NCI-H460 (cell line): ENCODE results near the gene PLA2G2C. TPM values are rescaled to one million over a fixed set of nuclear protein-coding genes. Genes with fewer than 3 reads are reported as not detected.
"Not testable (repeated sequence)": the region's sequence is repeated elsewhere in the genome, so short reads cannot be mapped to it uniquely, and the experiment has no call there.

ENCODE experiments used
- DNase-seq: peaks from one replicate; pipeline ENCODE4 v3.0.0-alpha.2; 2016; ENCODE audit warnings: low read depth; ENCODE audit errors: extremely low read depth
- polyA plus RNA-seq: library from polyadenylated mRNA; depleted of rRNA; stranded (reverse); fragments of >200 nt; gene quantifications from 2 replicates; pipeline ENCODE4 v1.2.3, GENCODE V29; 2014; cell fraction: nucleus; rRNA removed
- total RNA-seq: library from RNA; depleted of rRNA; stranded (reverse); fragments of >200 nt; shearing (Covaris generic); gene quantifications from 2 replicates; pipeline ENCODE4 v1.2.3, GENCODE V29; 2014; rRNA removed

The PLA2G2C gene, protein sequence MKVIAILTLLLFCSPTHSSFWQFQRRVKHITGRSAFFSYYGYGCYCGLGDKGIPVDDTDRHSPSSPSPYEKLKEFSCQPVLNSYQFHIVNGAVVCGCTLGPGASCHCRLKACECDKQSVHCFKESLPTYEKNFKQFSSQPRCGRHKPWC
- not detected in 2 replicates for total RNA-seq
- polyA plus RNA-seq: not detected in 2 replicates

DNA sequence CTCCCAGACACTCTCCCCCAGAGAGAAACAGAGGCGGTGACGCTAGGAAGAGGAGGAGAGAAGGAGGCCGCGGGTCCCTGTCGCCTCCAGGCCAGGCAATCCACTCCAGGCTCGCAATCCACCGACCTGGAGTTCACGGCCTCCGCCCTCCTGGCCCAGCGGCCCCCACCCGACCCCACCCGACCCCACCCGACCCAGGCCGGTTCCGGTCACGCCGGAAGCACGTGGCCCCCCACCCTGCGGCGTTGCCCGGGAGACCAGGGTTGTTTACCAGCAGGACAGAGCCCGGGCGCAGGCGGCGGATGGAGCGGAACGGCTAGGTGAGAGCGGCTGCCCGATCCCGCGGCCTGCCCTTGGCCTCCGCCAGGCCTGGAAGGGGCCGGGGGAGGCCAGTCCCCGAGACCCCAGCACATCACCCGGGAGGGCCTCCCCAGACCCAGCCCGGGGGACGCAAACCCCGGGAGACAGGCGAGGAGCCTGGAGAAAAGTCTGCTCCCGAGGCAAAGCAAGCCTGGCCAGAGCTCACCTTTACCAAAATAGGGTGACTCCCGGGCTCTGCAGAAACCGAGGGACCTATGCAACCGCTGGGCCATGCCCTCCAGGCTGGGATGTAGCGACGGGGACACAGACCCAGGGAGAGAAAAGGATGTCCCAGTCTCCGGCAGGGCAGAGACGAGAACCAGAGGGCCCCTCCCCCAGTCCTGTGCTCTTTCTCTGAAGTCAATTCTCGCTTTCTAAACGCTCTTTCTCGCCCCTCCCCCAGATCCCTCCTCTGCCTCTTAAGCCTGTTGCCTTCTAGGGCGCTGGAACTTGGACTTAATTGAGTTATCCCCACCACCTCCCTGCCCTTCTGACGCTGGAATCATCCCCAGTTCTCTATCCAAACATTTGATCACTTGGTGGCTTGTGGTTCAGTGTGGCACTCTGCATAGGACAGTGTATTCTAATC lies at the start of gene PLA2G2C, which contains the start of gene UBXN10:
Gene PLA2G2C (minus strand): TSS at position 685 of the 949 bp plus-strand sequence. CDS start 9,155 bp downstream, outside the sequence.
Gene UBXN10 (plus strand): TSS at position 263 of the 949 bp plus-strand sequence. CDS start 4,466 bp downstream, outside the sequence.
- no peak for DNase-seq

DNA sequence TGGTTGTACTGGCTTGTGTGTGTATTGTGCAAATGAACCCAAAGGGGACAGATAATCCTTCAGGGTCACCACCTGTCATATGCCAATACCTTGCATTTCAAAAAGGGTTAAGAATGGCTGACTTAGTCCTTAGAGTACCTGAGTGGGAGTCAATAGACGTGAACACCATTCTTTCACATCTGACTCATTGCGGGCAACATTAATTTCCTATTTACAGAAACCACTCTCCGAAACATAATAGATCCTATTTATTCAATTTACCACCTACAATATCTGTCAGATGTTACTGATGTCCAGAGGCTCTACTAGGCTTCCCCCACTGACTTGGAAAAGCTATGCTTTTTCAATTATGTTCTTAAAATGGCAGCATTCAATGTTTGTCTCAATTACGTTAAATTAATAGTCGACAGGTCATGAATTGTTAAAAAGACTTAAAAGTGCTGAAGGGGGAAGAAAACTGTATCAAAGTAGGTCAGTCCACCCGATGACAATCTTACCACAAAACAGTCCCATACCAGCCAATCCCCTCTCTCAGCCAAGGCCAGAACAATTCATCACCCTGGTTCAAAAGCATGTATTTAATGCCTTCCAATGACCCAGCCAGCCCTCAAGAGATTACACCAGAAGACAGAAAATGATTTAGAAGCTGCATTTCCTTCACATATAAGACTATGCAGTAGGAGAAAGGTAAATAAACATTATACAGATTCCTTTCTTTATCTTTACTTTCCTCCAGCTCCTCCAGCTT lies 48.6 kb upstream of the PLA2G2C start:
- DNase-seq: no peak

DNA sequence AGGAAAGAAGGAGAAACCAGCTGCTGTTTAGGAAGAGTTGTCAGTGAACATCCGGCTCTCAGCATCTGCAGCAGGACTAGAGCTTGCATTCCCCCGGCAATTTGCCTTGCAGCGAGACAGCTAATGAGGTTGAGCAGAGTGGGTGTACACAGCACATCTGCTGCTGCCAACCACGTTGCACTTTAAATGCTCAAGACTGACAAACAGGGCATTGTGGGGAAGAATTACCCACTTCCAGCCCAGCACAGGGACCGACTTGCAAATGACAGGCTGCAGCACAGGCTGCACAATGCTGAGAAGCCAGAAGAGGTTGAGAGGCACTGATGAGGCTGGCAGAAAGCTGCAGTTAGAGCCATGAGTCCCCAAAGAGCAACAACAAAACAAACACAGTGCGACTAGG lies 47.5 kb upstream of the PLA2G2C start:
- DNase-seq: no peak

DNA sequence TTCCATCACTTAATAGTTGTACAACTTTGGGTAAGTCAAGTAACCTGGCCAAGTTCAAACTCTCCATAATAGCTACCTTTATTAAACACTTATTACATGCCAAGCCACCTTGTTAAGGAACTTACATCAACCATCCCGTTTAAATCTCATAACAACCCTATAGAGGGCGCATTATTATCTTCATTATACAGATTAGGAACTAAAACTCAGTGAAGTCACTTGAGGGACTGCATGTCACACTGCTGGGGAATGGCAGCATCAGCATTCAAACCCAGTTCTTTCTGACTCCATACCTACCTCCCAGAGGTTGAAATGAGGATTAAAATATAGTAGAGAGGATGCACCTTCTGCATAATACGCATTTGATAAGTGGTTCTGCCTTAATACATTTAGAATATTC lies 47.1 kb upstream of the PLA2G2C start:
- DNase-seq: no peak

DNA sequence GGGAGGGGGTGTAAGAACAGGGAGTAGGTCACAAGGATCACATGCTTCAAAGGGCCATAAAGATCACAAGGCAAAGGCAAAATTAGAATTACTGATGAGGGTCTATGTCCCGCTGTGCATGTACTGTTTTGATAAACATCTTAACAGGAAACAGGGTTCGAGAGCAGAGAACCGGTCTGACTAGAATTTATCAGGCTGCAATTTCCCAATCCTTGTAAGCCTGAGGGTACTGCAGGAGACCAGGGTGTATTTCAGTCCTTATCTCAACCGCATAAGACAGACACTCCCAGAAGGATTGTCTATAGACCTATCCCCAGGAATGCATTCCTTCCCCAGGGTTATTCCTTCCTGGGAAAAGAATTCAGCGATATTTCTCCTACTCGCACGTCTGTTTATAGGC lies 46.2 kb upstream of the PLA2G2C start:
- not testable (repeated sequence) for DNase-seq

DNA sequence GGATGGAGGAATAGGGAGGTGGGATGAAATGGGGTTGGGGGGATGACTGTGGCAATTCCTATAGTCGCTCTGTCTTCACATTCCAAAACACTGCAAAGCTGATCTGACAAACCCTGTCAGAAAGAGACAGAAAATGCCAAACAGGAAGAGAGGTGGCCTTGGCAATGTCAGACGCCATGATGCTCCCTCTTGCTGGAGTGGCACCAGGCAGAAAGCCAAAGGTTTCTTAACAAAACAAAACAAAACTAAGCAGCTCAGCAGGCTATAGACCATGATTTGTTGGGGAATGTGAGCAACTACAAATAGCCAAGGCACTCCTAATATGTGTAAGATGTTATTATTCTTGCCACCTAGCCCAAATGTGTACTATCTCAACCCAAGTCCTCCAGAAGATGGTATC lies 42.9 kb upstream of the PLA2G2C start:
- DNase-seq: no peak

DNA sequence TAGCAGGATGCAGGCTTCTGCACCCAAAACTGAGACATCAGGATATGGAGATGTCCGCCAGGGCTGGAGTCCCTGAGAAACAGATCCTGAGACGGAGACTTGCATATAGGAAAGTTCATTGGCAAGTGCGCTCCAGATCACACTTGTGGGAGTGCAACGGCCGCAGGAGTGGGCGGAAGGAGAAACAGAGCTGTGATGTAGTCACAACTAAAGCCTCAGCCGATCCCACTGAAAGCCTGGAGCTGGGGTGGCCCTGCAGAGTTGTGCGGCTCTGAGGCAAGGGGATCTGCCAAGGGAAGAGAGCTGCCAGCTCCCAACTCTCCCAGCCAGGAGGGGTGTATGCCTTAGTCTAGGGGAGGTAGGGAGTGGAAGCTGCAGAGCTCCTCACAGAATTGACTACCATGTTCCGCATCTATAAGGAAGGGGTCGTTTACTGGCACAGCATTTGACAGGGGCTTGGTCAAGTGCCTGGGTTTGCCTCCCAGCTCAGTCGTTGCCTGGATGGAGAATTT lies 42.1 kb upstream of the PLA2G2C start:
- no peak for DNase-seq

DNA sequence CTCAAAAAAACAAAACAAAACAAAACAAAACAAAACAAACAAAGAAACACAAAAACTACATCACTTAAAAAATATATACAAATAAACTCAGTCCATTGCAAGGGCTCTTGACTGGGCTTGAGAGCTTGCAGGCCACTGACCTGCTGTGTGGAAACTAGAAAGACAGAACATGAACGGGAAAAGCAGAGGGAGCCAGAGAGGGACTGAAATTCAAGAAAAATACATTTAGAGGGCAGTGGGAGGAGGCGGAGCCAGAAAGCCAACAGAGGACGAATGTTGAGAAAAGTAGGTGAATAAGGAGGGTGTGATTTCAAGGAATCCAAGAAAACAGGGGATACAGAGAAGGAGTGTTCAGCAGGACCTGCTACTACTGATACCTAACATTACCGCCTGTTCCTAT lies 41.4 kb upstream of the PLA2G2C start:
- no peak for DNase-seq

DNA sequence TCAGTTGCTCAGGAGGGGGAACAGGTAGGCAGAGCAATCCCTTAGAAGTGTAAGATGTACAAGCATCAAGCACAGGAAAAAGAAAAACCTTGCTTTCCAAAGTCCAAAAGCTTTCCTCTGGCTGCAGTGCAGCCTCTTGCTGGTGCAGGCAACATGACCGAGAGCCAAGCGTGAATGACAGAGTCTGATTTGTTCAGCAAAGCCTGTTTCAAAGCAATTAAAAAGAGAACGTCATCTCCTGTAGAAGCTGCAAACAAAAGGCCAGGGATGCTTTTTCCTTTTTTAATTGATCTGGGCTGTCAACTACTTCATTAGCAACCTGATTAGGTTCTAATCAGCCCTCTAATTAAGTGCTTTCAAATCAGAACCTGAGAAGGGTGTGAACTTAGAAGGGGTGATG lies 38.2 kb upstream of the PLA2G2C start:
- DNase-seq: no peak

DNA sequence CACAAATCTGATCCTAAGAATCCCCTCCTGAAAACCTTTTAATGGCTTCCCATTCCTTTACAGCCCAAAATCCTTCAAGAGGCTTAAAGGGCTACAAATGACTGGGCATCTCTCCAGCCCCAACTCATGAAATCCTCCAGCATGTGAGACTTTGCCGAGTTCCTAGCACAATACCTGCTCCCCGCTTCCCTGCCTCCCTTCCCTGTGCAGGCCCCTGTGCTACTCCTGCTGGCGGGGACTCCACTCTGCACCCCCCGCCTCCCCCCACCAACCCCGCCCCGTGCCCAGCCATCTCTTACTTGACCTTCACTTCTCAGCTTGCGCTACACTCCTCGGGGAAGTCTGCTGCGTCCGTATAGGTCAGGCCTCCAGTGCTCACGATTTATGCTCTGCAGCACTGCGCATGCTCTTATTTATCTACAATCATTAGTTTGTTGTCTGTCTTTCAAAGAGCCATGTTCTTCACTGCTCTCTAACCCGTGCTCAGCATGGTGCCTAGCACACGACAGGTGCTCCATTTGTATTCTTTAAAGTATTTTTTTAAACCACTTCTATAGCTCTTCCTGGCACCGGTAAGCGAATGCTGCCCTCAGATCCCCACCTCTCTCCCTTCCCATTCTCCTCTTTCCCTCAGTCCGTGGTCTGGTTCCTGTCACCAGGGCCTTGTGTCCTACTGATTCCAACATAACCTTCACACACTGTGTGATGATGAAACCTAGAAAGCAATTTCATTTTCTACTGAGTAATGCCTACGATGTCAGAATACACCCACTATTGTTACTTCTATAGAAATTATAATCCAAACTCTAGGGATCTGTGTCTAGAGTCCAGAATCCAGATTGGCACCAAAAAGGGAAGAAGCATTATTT lies 37.5 kb upstream of the PLA2G2C start:
- no peak for DNase-seq

DNA sequence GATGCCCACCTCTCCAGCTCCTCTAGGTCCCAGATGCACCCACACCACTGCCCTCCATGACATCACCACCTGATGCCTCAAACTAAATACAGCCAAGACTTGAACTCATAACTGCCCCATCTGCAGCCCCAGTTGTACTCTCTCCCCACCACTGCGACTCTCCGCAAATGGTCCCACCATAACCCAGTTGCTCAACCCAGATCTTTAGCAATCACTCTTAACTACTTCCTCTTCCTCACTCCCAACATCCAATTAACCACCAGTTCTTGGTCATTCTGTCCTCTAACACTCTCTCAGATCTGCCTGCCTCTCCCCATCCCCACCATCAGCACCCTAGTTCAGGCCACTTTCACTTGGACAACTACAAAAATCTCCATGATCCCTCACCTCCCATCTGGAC lies 36.8 kb upstream of the PLA2G2C start:
- no peak for DNase-seq

DNA sequence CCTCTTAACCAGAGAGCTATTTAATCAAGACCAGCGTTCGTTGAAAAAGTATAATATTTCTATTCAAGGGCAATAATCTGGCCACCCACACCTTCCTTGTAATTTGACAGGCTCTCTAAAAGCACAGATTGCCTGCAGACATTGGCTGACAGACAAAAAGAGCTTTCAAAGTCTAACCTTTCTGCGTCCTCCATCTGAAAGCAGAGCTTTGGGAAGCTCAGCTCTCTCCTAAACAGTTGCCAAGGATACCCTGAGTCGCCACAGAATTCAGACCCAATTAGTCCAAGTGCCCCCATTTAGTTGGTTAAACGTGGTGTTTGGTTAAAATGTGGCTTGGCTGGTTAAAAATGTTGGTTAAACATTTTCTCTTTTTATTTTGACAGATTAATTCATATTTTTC lies 33.7 kb upstream of the PLA2G2C start:
- no peak for DNase-seq

DNA sequence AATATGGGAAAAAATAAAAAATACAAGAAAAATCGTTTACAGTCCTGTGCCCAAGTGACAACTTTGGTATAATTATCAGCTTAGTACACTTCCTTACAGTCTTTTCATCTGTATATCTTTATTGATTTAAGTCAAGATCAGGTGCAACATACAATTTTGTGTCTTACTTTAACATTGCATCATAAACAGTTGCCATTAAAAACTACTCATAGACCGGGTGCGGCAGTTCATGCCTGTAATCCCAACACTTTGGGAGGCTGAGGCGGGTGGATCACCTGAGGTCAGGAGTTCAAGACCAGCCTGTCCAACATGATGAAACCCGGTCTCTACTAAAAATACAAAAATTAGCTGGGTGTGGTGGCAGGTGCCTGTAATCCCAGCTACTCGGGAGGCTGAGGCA lies 32.7 kb upstream of the PLA2G2C start:
- DNase-seq: not testable (repeated sequence)

DNA sequence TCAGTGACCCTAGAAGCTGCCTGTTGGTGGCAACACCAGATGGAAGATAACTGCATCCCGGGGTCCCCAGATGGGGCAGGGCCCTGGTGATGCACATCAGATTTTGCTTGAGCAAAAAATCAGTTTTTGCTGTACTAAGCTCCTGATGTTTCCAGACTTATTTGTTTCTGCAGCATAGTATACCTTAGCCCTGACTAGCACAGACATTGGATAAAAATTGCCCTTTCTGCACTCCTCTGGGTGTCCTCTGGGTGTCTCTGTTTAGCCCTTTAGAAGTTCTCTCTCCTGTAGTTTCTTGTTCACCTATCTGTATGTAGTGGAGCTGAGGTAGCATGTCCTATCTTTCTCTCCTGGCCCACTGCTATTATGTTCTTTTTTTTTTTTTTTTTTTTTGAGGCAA lies 30.3 kb upstream of the PLA2G2C start:
- DNase-seq: peak; percentile 7

DNA sequence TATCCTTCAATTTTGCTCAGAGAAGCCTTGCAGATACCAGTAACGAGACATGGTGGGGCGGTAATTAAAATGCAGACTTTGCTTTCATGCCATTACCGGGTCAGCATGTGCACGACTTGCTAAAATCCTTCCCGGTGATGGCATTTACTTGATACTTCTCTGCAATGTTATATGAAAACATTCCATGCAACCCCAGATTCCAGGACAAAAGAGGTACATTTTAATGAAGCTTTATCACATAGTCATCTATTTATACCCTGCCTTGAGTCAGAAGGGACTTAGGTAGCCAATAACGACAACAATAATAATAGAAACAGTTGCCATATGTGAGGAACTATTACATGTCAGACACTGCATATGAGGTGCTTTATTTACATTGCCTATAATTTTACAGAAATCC lies 29.4 kb upstream of the PLA2G2C start:
- no peak for DNase-seq

DNA sequence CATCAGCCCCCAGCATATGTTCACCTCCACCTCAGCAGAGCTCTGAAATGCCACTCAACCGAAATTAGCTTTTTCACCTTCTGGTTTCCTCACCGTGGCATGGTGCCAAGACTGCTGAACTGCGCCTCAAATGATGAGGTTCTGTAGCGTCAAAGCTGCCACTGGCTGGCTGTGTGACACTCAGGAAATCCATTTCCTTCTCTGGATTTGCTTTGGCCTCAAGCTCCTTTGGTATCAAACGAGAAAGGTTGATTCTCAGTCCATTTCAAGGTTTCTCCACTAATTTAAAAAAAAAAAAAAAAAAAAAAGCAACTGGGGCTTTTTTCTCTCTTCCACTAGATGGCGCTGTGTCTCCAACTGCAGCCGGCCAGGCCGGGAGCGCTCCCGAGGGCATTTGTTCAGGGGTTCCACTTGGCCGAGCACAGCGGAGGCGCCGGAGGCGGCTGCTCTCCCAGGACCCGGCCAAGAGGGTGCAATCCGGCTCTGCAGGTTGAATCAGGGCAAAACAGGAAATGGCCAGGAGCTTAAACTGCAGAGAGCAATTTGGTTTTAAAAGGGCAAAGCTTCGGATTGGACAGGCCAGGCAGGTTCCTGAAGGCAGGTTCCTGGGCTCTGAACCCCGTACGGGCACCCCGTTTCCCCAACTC lies 26.5 kb upstream of the PLA2G2C start:
- peak; percentile 36 for DNase-seq

DNA sequence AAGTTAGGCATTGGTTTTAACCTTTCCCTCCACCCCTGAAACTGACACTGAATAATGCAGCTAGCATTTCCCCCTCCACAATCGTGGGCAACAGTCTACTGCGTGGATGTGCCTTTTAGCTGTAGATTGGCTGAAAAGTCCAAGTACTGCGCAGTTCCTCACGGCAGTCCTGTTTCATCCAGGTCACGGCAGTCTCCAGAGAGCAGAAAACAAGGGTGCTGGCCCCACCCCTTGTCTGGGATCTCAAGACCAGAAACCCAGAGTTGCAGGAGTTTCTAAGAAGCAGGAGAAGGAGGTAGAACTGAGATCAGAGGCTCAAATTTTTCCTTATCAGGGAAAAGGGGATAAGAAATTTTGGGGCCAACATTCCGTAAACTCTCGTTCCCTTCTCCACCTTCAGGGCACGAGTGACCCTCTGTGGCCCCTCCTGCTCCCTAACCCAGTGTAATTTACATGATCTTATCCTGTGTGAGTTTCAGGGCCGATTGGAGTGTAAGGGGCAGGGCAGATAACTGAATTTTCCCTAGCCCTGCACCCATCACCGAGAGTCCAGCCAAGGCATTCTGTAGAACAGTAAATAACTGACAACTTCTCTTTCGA lies 25.9 kb upstream of the PLA2G2C start:
- DNase-seq: no peak

DNA sequence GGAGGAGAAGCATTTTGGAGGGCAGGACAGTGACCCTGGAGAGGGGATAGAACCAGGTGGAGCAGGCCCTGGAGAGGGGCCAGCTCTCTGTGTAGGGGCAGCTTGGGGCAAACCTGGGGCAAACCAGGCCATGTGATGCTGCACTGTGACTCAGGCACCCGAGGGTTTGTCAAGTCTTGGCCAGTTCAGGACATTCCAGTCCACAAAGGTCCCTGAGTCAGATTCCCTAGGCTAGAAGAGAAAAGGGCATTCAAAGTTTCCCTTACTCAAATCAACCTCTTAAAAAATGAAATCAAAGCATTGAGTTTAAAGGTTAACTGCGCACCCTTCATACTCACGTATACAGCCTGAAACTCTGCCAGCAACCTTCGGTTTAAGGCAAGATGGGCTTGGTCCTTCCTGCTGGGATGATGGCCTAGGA lies 25.2 kb upstream of the PLA2G2C start:
- no peak for DNase-seq
